H9 (cell line): ENCODE results near the gene EPB41. TPM values are rescaled to one million over a fixed set of nuclear protein-coding genes. Genes with fewer than 3 reads are reported as not detected.

Experiments used
- DNase-seq: peaks from one replicate; pipeline ENCODE4 v3.0.0-alpha.2; 2017
- H2AFZ ChIP-seq: one replicate; pipeline ENCODE4 v1.6.1; 2013; ENCODE audit warnings: mild to moderate bottlenecking, low read length, control low read depth, moderate library complexity
- H2AK5ac ChIP-seq: 2 replicates; pipeline ENCODE4 v1.6.1; 2013; ENCODE audit warnings: low read length, control low read depth, mixed read lengths; ENCODE audit not compliant: insufficient read length
- H2BK120ac ChIP-seq: one replicate; pipeline ENCODE4 v1.6.1; 2013; ENCODE audit warnings: low read depth, mild to moderate bottlenecking, low read length, control low read depth, inconsistent platforms; ENCODE audit not compliant: poor library complexity, severe bottlenecking
- H2BK12ac ChIP-seq: 2 replicates; pipeline ENCODE4 v1.6.1; 2013; ENCODE audit warnings: low read length, control low read depth, mixed read lengths, low read depth; ENCODE audit not compliant: insufficient read length
- H2BK15ac ChIP-seq: 2 replicates; pipeline ENCODE4 v1.6.1; 2013; ENCODE audit warnings: low read depth, low read length, control low read depth
- H2BK20ac ChIP-seq: one replicate; pipeline ENCODE4 v1.6.1; 2013; ENCODE audit warnings: low read depth, mild to moderate bottlenecking, low read length, control low read depth, inconsistent platforms; ENCODE audit not compliant: poor library complexity, severe bottlenecking
- H2BK5ac ChIP-seq: 2 replicates; pipeline ENCODE4 v1.6.1; 2013; ENCODE audit warnings: low read length, control low read depth, mixed read lengths; ENCODE audit not compliant: insufficient read length
- H3K14ac ChIP-seq: 2 replicates; pipeline ENCODE4 v1.6.1; 2013; ENCODE audit warnings: low read length, control low read depth; ENCODE audit not compliant: insufficient read depth
- H3K18ac ChIP-seq: 2 replicates; pipeline ENCODE4 v1.6.1; 2013; ENCODE audit warnings: low read depth, mild to moderate bottlenecking, mixed read lengths, low read length, control low read depth; ENCODE audit not compliant: insufficient read length
- H3K23ac ChIP-seq: 2 replicates; pipeline ENCODE4 v1.6.1; 2013; ENCODE audit warnings: low read length, control low read depth, mixed read lengths, low read depth; ENCODE audit not compliant: insufficient read length
- H3K23me2 ChIP-seq: 2 replicates; pipeline ENCODE4 v1.6.1; 2013; ENCODE audit warnings: low read depth, mild to moderate bottlenecking, mixed read lengths, low read length, control low read depth; ENCODE audit not compliant: insufficient read length, poor library complexity, severe bottlenecking
- H3K27ac ChIP-seq: 2 replicates; pipeline ENCODE4 v1.5.1; 2013; ENCODE audit warnings: low read length, control low read depth, mixed read lengths, low read depth; ENCODE audit not compliant: insufficient read length
- H3K27me3 ChIP-seq: 2 replicates; pipeline ENCODE4 v1.6.1; 2013; ENCODE audit warnings: low read length, control low read depth, inconsistent platforms; ENCODE audit not compliant: insufficient read depth
- H3K4ac ChIP-seq: 2 replicates; pipeline ENCODE4 v1.6.1; 2013; ENCODE audit warnings: low read depth, mild to moderate bottlenecking, control low read depth, inconsistent platforms, low read length, moderate library complexity
- H3K4me1 ChIP-seq: 2 replicates; pipeline ENCODE4 v1.6.1; 2013; ENCODE audit warnings: low read length, control low read depth, inconsistent platforms; ENCODE audit not compliant: insufficient read depth
- H3K4me2 ChIP-seq: 2 replicates; pipeline ENCODE4 v1.6.1; 2013; ENCODE audit warnings: low read length, control low read depth, mixed read lengths; ENCODE audit not compliant: insufficient read length, insufficient read depth
- H3K56ac ChIP-seq: 2 replicates; pipeline ENCODE4 v1.6.1; 2013; ENCODE audit warnings: low read depth, mild to moderate bottlenecking, mixed read lengths, low read length, control low read depth; ENCODE audit not compliant: insufficient read length
- H3K79me1 ChIP-seq: 2 replicates; pipeline ENCODE4 v1.6.1; 2013; ENCODE audit warnings: low read depth, mild to moderate bottlenecking, moderate library complexity, low read length, control low read depth, inconsistent platforms; ENCODE audit not compliant: insufficient read depth, poor library complexity, severe bottlenecking
- H3K79me2 ChIP-seq: 2 replicates; pipeline ENCODE4 v1.6.1; 2013; ENCODE audit warnings: low read length, control low read depth, inconsistent platforms; ENCODE audit not compliant: insufficient read depth
- H3K9ac ChIP-seq: 2 replicates; pipeline ENCODE4 v1.6.1; 2013; ENCODE audit warnings: low read length, control low read depth, mixed read lengths; ENCODE audit not compliant: insufficient read length; ENCODE audit errors: extremely low read depth
- H3K9me3 ChIP-seq: one replicate; pipeline ENCODE4 v1.6.1; 2013; ENCODE audit warnings: low read depth, low read length, inconsistent platforms; ENCODE audit not compliant: control insufficient read depth
- H3T11ph ChIP-seq: one replicate; pipeline ENCODE4 v1.6.1; 2013; ENCODE audit warnings: mild to moderate bottlenecking, low read length, control low read depth, inconsistent platforms
- H4K20me1 ChIP-seq: one replicate; pipeline ENCODE4 v1.6.1; 2013; ENCODE audit not compliant: control insufficient read depth, insufficient read length, insufficient read depth
- H4K5ac ChIP-seq: 2 replicates; pipeline ENCODE4 v1.6.1; 2013; ENCODE audit warnings: low read depth, mild to moderate bottlenecking, mixed read lengths, low read length, control low read depth; ENCODE audit not compliant: insufficient read length
- H4K8ac ChIP-seq: replicated peaks from 2 replicates; pipeline ENCODE4 v1.6.1; 2013; ENCODE audit warnings: low read length, control low read depth, mixed read lengths, low read depth; ENCODE audit not compliant: insufficient read length
- H4K91ac ChIP-seq: 2 replicates; pipeline ENCODE4 v1.6.1; 2013; ENCODE audit warnings: low read depth, mild to moderate bottlenecking, moderate library complexity, mixed read lengths, low read length, control low read depth; ENCODE audit not compliant: insufficient read length
- H3K27ac Mint-ChIP-seq, 3 experiments: 2 replicates in 2 of 3; 3 replicates in 1 of 3; pipeline ENCODE4 v1.8.0; 2020 to 2021; ENCODE audit warnings: mixed read lengths in 3 of 3, mild to moderate bottlenecking in 1 of 3, moderate library complexity in 1 of 3
- H3K27me3 Mint-ChIP-seq: 2 replicates; pipeline ENCODE4 v1.8.0; 2021; ENCODE audit warnings: low read depth, mild to moderate bottlenecking, moderate library complexity, mixed read lengths
- H3K36me3 Mint-ChIP-seq, 3 experiments: 2 replicates in 2 of 3; 3 replicates in 1 of 3; pipeline ENCODE4 v1.8.0; 2020 to 2021; ENCODE audit warnings: low read depth in 3 of 3, mixed read lengths in 3 of 3; ENCODE audit not compliant: insufficient read depth in 1 of 3
- H3K4me1 Mint-ChIP-seq, 2 experiments: 2 replicates each; pipeline ENCODE4 v1.8.0; 2020; ENCODE audit warnings: mixed read lengths in 2 of 2
- H3K4me3 Mint-ChIP-seq, 2 experiments: 2 replicates in 1 of 2; 3 replicates in 1 of 2; pipeline ENCODE4 v1.8.0; 2020 to 2021; ENCODE audit warnings: mild to moderate bottlenecking in 2 of 2, mixed read lengths in 2 of 2, moderate library complexity in 1 of 2
- H3K9me3 Mint-ChIP-seq, 2 experiments: 2 replicates in 1 of 2; 3 replicates in 1 of 2; pipeline ENCODE4 v1.8.0; 2020; ENCODE audit warnings: mild to moderate bottlenecking in 2 of 2, mixed read lengths in 2 of 2, moderate library complexity in 1 of 2
- CTCF ChIP-seq: fragments of 200-600 bp; sonication (generic); conservative IDR thresholded peaks from 3 replicates; pipeline ENCODE4 v1.8.0; 2021; ENCODE audit warnings: antibody characterized with exemption, mild to moderate bottlenecking
- WGBS: extraction: QIAGEN DNeasy Blood & Tissue Kit; methylation state at CpG from one replicate; pipeline ENCODE4 v1.1.7; 2013; ENCODE audit warnings: missing lambda C conversion rate, low lambda C conversion rate, mixed read lengths; ENCODE audit not compliant: insufficient read length; ENCODE audit errors: extremely low coverage; 5-methylcytosine and 5-hydroxymethylcytosine counted together
- total RNA-seq: library from RNA; stranded (reverse); gene quantifications from 2 replicates; pipeline ENCODE4 v1.2.1, GENCODE V29; 2021

EPB41 gene
- total RNA-seq, 1 experiment from 2014 or later: 75.4 TPM

GRCh38 chr1:29050166-29050565, 135.8 kb downstream of the EPB41 start:
- H3K18ac ChIP-seq: no peak overlapping the region
- no peak overlapping the region for H3K4me3 Mint-ChIP-seq
- no peak for DNase-seq
- no peak overlapping the region for H2BK5ac ChIP-seq
- H4K20me1 ChIP-seq: no peaks in the 10 kb centered on the region
- H3K9me3 Mint-ChIP-seq: peaks cover 1 to 6% of the 10 kb centered on the region in 2 experiments; a peak in 3 of 5 replicates
- H3K14ac ChIP-seq: no peak overlapping the region
- TF ChIP-seq CTCF: no peak
- no peak overlapping the region for H2AFZ ChIP-seq
- H3K4me1 ChIP-seq: no peaks in the 10 kb centered on the region
- H3K36me3 Mint-ChIP-seq: peaks cover 7 to 13% (median 8%) of the 10 kb centered on the region in 3 experiments; a peak in 6 of 7 replicates
- H3K27me3 ChIP-seq: no peaks in the 10 kb centered on the region
- no peaks in the 10 kb centered on the region for H3K4me1 Mint-ChIP-seq
- H3K9me3 ChIP-seq: no peaks in the 10 kb centered on the region
- no peak overlapping the region for H3K4me2 ChIP-seq
- no peak overlapping the region for H2BK20ac ChIP-seq
- no peak overlapping the region for H3K23ac ChIP-seq
- no peak overlapping the region for H3K9ac ChIP-seq
- no peak overlapping the region for H2BK120ac ChIP-seq
- no peak overlapping the region for H3K27ac Mint-ChIP-seq
- no peak overlapping the region for H4K8ac ChIP-seq
- no peak overlapping the region for H3T11ph ChIP-seq
- no CpG with 5 or more reads among the region's 1 CpG for WGBS
- H2BK15ac ChIP-seq: peak overlapping the region; percentile 97; the same call in 1 of the 2 replicates
- H3K4ac ChIP-seq: no peak overlapping the region
- H4K5ac ChIP-seq: no peak overlapping the region
- H3K27ac ChIP-seq: no peak overlapping the region
- H2AK5ac ChIP-seq: no peak overlapping the region
- no peak overlapping the region for H4K91ac ChIP-seq
- H3K23me2 ChIP-seq: no peaks in the 10 kb centered on the region
- H3K79me2 ChIP-seq: no peaks in the 10 kb centered on the region
- no peak overlapping the region for H2BK12ac ChIP-seq
- no peak overlapping the region for H3K56ac ChIP-seq
- H3K27me3 Mint-ChIP-seq: no peaks in the 10 kb centered on the region
- no peaks in the 10 kb centered on the region for H3K79me1 ChIP-seq
